Fibroblast of upper back skin (primary cell): Measurements from ENCODE around the gene ADAMTS1.
A peak's percentile ranks its signal among the peaks of the same experiment; 100 is the strongest.
"Not testable (repeated sequence)": the region's sequence is repeated elsewhere in the genome, so short reads cannot be mapped to it uniquely, and the experiment has no call there.

Experiments
- DNase-seq: peaks from one replicate; pipeline ENCODE4 v3.0.0-alpha.2; 2013

Gene ADAMTS1

DNA sequence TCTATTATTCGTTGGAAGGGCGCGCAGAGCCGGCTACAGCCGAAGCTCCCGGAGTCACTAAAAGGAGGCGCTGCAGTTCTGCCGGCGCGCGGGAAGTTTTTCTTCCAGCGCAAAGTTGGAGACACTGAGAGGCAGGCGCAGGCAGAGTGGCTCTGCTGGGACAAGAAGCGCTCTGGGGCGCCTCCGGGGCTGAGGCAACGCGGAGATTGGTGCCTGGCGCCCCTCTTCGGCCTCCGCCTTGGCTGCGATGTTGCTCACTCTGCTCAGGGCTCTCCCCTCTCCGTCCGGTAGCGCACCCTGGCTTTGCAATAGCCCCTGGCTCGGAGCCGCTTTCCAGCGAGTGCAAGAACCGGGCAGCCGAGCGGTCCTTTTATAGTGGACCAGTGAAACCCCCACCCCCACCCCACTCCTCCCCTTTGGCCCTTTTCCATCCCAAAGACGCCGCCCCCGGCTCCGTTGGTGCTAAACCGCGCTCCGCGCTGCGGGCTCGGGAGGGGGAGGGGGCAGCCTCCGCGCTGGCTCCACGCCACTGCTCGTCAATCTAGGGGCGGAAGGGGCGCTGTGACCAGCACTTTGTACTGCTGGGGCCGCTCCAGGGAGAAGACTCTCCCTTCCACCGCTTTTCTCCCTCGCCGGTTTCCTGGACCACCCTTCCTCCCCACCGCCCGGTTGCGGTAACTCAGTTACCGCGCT, at the start of gene ADAMTS1:
Gene ADAMTS1, minus strand, starts transcription at position 344 of the 693 bp plus-strand sequence. CDS start 455 bp downstream, outside the sequence.
- peak; percentile 92 for DNase-seq

DNA sequence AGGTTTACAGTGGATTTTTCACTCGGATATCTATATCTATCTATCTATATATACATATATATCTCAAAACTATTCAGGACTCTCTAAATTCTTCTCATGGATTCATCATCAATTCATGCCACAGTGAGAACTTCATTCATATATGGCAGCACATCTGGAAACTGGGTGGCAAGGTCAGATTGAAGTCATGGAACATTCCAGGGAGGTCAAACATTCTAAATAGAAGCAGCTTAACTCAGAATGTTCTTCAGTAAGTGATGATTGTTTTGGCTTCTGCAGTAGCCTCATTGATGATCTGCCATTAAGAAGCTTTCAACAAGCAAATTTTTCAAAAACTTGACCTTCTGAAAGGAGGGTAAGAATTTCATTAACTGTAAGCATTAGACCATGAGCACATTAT, 46.9 kb upstream of the ADAMTS1 start:
- DNase-seq = peak; percentile 27

DNA sequence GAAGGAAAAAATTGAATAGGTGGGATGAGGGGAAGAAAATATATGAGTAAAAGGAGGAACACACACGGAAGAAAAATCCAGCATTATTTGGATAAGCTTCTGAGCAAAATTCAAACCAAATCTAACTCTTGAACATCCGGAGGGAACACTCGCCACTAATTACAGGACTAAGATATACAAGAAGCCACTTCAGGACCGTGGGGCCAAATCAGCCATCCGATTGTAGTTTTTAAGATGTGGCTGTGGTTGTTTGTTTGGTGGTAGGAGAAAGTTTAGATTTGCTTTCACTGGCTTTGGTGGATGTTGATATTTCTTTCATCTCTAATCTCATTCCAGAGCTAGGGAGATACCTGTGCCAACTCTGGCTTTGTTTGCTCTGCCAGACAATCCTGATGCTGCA, 43.7 kb upstream of the ADAMTS1 start:
- DNase-seq = no peak

DNA sequence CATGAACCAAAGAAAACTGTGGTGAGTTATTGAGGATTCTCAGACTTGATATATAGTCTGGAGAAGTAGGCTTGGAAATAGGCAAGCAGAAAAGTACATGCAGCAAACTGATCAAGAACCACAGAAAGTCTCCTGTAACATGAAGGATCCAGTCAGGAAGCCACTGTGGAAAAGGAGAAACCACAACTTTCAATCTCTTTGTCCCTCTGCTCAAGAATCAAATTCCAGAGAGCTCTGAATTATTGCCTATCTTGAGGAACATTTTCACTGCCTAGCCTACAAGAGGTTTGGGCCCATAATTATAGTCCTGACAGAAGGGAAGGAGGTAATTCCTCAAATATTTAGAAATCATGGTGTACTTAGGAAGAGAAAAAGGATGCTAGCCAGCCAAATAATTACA, 43.0 kb upstream of the ADAMTS1 start:
- peak; percentile 62 for DNase-seq

DNA sequence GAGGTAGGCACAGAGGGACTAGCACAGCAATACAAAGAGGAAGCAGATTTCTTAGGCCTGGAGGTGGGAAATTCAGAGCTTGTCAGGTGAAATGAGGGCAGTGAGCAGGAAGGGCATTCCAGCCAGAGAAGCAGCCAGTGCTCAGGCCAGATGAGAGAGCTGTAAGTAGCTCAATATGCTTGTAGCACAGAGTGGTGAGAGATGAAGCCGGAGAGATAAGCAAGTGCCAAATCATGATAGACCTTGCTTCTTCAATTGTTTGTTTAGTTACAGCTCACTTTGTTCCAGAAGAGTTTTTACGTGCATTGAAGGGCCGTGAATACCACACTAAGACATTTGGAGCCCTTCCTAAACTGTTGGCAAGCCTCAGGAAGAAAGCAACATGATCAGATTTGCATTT, 42.0 kb upstream of the ADAMTS1 start:
- no peak for DNase-seq

DNA sequence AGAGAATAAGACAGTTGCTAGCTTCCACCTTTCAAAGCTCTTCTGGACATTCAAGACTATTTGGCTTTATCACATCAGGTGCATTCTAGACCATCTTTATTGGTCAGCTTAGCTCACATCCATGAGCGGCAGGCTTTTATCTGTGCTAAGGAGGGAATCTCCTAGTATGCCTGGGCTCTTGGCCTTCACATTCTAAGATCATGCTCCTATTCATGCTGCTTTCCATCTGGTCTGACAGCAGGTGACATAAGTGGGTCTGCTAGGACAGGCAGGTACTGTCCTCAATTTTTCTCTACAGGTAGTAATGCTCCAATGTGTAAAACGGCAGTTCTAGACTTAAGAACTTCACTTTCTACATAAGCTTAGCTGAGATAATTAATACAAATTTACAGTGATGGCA, 39.2 kb upstream of the ADAMTS1 start:
- DNase-seq = no peak

DNA sequence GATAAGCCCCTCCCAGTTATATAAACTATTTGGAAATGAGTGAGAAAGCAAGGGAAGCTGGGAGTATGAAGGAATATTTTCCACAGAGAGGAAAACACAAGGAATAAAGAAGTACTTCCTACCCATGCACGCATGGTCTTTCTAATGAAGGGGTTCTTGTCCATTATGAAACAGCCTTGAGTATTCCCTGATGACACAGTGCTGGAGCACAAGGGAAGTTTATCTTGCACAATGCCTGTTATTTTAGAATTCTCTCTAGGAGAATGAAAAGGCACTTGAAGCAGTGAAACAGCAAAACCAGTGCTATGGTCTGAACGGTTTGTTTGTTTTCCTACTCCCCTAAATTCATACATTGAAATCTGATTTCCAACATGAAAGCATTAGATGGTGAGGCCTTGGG, 38.6 kb upstream of the ADAMTS1 start:
- no peak for DNase-seq

DNA sequence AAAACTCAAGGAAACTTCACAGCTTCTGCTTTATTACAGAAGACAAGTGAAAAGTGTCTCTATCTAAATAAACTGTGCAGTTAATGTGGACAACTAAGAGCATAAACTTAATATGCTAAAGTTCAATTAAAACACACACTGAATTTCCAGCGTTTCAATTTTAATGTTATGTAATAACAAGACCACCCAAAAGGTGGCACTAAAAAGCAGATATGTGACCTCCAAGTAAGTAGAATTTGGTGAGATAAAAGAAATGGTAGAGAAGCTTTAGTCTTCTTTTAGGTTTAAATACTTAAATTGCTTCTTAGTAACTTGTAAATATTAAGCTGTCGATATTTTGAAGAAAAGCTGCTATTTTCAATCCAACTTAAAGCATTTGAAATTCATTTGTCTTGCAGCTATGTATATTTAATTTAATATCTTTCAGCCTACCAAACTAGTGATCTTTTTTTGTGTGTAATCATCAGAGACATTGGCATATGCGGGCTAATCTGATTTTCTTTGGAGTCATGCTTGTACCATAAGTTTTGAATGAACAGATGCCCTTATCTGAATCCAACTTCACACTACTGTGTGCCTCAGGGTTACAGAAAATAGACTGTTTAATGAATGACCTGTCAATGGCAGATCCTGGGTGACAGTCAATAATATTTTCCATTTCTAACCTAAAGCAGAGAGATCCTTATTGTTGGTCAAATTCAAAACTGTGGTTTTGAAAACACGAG, 36.5 kb upstream of the ADAMTS1 start:
- DNase-seq = peak; percentile 38

DNA sequence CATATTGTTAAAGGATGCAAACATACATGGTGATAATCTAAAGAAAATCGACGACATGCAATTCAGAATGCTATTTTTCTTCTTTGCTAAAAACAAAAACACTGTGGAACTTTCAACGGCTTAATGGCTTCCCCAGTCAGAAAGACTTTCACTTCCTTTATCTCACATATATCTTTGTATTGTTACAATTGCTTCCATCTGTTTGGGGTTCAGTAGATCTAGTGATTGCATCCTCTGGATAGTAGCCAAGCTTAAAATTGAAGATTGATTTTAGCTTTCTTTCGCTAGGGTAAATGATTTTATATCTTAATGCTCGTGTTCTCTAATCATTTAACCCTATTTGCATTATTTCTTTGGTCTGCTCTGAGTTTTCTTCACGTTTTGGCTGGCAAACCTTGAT, 31.8 kb upstream of the ADAMTS1 start:
- DNase-seq = peak; percentile 19

DNA sequence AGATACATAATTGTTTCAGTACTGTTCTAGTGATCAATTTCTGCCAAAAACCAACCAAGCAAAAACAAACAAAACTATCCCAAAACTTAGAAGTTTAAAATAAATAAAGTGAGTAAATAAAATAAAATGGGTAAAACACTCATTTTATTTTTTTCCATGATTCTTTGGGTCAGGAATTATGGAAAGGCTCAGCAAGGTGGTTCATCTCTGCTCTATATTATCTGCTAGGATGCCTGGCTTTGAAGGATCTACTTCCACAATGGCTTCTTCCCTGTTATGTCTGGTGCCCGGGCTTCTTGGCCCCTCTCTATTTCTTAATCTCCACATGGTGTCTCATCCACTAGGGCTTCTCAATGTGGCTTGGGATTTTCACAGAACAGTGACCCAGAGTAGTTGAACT, 29.1 kb upstream of the ADAMTS1 start:
- DNase-seq = no peak

DNA sequence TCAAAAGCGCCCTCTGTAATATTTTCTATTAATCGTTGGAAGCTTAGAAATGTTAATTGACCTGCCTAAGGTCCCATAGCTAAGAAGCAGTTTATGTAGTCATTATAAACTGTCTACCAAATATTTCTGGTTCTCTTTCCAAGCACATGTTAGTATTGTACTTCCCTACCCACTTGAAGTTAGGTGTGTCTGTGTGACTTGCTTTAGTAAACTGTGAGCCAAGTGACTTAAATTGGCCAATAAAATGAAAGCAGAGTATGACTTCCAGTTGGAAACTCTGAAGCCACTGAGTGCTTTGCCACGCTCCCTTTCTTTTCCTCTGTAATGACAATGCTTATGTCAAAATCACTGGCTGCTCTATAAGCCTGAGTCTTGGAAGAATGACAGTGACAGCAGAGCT, 20.6 kb upstream of the ADAMTS1 start:
- no peak for DNase-seq

DNA sequence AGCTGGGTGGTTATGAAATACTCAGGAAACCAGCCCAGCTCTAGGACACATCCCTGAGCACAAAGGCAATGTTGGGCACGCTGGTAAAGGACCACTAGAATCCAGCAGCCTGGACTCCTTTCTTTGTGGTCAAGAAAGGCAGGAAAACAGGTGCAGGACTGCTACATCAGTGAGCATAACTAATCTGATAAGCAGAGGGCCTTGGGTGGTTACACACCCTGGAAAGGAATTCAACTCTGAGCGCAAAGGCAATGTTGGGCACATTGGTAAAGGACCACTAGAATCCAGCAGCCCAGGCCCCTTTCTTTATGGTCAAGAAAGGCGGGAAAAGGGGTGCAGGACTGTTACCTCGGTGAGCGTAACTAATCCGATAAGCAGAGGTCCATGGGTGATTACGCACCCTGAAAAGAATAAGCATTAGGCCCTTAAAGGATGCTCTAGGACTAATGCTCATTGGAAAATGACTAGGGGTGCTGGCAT, 11.7 kb upstream of the ADAMTS1 start:
- not testable (repeated sequence) for DNase-seq

DNA sequence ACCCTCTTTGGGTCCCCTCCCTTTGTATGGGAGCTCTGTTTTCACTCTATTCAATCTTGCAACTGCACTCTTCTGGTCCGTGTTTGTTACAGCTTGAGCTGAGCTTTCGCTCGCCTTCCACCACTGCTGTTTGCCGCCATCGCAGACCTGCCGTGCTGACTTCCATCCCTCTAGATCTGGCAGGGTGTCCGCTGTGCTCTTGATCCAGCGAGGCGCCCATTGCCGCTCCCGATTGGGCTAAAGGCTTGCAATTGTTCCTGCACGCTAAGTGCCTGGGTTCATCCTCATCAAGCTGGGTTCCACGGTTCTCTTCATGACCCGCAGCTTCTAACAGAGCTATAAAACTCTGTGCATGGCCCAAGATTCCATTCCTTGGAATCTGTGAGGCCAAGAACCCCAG, 9.5 kb upstream of the ADAMTS1 start:
- DNase-seq = not testable (repeated sequence)

DNA sequence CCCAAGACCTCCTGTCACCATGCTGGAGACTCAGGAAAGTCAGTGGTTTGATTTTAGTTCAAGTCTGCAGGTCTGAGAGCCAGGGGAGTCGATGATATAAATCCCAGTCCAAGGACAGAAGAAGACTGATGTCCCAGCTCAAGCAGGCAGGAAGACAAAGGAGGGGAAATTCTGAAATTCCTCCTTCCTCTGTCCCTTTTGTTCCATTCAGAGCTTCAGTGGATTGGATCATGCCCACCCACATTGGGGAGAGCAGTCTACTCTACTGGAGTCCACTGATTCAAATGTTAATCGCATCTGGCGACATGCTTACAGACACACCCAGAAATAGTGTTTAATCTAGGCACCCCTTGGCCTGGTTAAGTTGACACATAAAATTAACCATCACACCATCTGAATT, 7.2 kb upstream of the ADAMTS1 start:
- no peak for DNase-seq

DNA sequence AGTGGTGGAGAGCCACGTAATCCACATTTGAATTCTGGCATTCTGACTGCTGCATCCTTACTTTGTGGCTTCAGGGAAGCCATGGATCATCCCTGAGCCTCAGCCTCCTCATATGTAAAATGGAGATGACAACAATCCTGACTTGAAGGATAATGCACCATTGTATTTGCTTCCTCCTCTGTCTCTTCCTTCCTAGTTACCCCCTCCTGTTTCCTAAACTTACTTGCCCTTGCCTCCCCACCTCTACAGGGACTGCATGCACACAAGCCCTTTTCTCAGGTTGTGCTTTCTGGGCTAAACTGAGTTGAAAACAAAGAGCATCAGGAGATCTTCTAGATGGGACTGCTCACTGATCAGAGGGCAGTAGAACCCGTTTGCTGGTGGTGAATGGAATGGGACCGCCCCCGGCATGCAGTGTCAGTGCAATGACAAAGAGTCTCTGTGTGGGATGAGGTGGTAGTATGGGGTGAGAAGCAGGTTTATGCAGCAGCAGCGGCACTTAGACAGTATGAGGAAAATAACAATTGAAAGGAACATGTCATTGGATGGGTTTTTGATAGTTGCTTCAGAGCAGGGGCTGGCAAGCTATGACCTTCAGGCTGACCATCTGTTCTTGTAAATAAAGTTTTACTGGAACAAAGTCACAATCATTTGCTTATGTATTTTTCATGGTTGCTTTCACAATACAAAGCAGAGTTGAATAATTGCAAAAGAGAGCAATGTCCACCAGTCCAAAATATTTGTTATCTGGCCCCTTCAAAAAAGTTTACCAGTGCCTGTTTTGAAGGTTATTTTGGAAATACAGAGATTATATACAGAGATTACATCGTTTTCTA, 6.1 kb upstream of the ADAMTS1 start:
- no peak for DNase-seq

DNA sequence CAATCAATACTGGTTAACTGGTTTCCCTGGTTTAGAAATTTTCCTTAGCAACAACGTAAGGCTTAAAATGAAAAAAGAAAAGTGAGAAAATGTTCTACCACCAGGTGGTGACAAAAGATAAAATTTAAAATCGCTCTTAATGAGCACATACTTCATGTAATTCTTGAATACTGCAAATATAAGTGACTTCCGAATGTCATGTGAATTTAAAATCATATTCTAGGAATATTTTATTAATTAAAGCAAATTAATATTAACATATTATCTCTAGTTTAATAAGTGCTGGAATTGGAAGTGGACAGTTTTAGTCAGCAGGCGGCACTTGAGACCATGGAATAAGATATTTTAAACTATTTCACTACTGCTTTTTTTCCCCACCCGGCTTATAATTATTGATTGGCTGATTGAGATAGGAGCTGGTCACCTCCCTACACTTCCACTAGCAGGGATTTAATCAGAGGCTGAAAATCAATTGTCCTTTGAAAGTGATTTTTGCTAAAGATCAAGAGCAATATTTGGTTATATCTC, 5.0 kb upstream of the ADAMTS1 start:
- peak; percentile 55 for DNase-seq

DNA sequence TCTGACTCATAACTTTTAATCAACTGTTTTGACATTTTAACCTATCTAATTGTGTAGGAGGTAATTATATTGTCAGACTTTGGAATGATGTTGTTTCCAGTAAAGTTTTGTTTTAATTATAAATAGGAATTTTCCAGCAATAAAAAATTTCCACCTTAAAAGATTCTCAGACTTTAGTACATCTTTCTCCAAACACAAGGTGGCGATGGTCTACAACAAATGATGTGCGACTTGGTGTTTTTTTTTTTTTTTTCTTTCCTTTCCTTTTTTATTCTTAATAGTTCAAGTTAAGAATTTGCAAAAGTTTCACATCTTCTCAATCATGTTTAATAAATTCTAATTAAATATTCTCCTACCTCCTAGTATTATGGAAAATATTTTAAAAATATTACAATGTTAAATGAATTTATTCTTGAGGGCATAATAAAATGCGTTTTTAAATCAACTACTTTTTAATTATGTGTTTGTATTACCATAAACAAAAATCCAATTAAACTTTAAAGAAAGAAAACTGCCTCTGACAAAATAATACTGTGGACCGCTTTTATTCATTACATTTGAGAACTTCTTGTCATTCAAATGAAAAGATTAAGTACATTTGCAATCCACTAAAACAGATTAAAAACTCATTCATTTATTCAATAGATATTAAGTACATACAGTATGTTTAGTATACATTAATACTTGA, 4.4 kb upstream of the ADAMTS1 start:
- peak; percentile 72 for DNase-seq

DNA sequence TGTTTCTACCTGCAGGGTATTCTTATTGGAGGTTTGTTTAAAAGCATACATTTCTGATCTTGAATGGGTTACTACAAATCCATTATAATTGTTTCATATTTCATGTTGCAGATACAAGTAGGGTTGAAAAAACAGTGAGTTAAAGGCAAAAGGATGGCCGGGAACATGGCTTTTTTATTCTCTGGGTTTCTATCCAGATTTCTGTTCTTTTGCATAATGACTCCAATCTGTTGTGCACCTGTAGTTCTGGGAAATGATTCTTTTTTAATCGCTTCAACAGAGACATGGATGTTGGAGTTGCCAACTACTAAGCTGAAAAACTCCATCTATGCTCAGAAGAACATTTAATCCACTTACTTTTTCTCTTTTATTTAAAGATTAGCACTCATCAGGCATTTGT, 2.7 kb upstream of the ADAMTS1 start:
- DNase-seq = no peak

DNA sequence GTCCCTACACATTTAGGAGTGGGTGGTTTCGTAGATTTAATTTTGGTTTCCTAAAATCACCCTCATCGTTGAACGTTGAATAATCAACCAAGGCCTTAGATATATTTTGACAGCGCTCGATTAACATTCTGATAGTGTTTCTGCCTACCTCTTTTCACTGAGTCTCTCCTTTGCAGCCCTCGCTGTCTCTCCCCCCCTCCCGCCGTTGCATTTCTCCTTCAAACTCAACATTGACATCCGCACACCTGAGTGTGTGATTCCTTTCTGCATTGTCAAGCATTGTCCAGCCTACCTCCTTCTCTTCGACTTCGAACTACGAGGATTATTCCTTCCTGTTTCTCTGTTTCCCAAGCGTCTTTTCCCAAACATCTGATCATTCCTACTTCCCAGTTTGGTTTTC, 1.8 kb upstream of the ADAMTS1 start:
- no peak for DNase-seq

DNA sequence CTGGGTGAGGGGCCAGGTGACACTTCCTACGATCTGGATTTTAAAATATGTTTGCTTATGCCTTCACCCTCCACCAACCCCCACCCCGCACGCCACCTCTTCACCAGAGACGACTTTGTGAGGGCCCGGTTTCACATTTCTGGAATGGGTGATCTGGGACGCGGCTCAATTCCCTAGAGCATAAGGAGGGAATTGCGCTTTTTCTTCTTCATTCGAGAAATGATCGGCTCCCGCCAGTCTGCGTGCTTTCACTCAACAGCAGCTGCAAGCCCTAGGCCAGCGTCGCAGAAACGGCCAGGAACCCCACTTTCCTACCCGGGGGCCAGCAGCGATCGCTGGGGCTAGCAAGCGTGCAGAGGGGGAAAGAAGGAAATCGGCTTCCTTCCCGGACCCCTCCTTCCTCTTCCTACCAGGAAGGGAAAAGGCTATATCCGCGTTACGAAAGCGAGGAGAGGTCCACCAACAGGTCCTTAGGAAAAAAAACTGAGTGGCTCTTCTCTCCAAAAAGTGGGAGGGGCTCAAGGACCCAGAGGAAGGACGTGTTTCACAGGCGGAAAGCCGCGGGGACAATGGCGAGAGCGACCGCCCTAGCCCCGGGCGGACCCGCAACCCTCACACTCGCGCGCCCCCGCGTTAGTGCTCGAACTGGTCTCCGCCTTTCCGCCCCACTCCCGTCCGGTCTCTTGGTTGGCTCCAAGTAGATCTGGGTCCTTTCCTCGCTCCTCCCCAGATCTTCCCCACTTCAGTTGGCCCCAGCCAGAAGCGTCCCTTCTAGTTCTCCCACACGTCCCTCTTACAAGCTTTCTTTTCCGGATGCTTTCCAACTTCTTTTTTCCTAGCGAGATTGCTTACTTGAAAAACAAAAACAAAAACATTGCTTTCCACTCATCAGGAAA, 1.1 kb upstream of the ADAMTS1 start:
- DNase-seq = peak; percentile 66

DNA sequence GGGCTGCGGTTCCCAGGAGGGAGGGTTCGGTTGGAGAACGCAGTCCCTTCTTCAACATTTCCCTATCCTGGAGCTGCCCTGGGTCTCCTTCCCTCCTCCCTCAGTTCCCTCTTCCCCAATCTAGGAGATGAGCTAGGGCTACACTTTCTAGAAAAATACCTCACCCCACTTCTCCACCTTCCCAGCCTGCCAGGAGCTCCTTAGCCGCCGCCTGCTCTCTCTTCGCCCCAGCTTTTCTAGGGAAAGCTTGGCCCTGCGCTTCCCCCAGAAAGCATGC, 488 bp upstream of the ADAMTS1 start:
- no peak for DNase-seq
